ENCODE results near the gene HAUS3. TPM values are rescaled to one million over a fixed set of nuclear protein-coding genes. Genes with fewer than 3 reads are reported as not detected.

Gene HAUS3
- total RNA-seq, 1 experiment from 2014 or later: 11.2 TPM

- ATAC-seq: no peak
- ChIA-PET POLR2A (no interaction called here), CTCF (no interaction called here)
- intact Hi-C loops (cut with micrococcal nuclease; ENCODE audit: unreplicated experiment) (no loop called here), in situ Hi-C loops (cut with HindIII; ENCODE audit: low pct_unique_long_range_greater_than_20kb, low sequenced_read_pairs) (no loop called here)
- Histone ChIP-seq H3K27ac (ENCODE audit: low read length) (no peak overlapping the region), H3K4me1 (ENCODE audit: control insufficient read depth, insufficient read depth, low read length) (no peaks in the 10 kb centered on the region), H3K27me3 (ENCODE audit: control insufficient read depth, insufficient read depth, low read length) (no peaks in the 10 kb centered on the region), H3K4me3 (ENCODE audit: low read depth in 2 of 2, low read length in 2 of 2) (no peak overlapping the region), H3K9me3 (ENCODE audit: control insufficient read depth, insufficient read depth, low read depth, low read length) (no peaks in the 10 kb centered on the region), H3K36me3 (ENCODE audit: control insufficient read depth, insufficient read depth, low read length) (no peaks in the 10 kb centered on the region)
- TF ChIP-seq POLR2AphosphoS5 (IDR thresholded peaks at IDR 0.05; ENCODE audit: low read depth, low read length) (no peak), SIN3A (IDR thresholded peaks at IDR 0.05; ENCODE audit: borderline replicate concordance, insufficient read depth, low read depth, low read length) (no peak), TCF7L2 (IDR thresholded peaks at IDR 0.05; ENCODE audit: low read depth, low read length) (no peak), REST (IDR thresholded peaks at IDR 0.05; ENCODE audit: insufficient read depth in 1 of 2, low read depth in 2 of 2, low read length in 1 of 2) (no peak), CTCF (IDR thresholded peaks at IDR 0.05) (no peak)
- no TSS peak for BruUV-seq (replicated peaks)
- DNase-seq (ENCODE audit: low read depth, low spot score): no peak
Observed at GRCh38 chr4:2281575-2282343, 39.8 kb upstream of the HAUS3 start.

GRCh38 chr4:2280531-2281300 is 38.8 kb upstream of the HAUS3 start:
- Histone ChIP-seq H3K36me3 (ENCODE audit: control insufficient read depth, insufficient read depth, low read length) (no peaks in the 10 kb centered on the region), H3K9me3 (ENCODE audit: control insufficient read depth, insufficient read depth, low read depth, low read length) (no peaks in the 10 kb centered on the region), H3K27ac (ENCODE audit: low read length) (no peak overlapping the region), H3K4me1 (ENCODE audit: control insufficient read depth, insufficient read depth, low read length) (no peaks in the 10 kb centered on the region), H3K4me3 (ENCODE audit: low read depth in 2 of 2, low read length in 2 of 2) (no peak overlapping the region), H3K27me3 (ENCODE audit: control insufficient read depth, insufficient read depth, low read length) (no peaks in the 10 kb centered on the region)
- no TSS peak for BruUV-seq (replicated peaks)
- ChIA-PET POLR2A (no interaction called here), CTCF (no interaction called here)
- DNase-seq (ENCODE audit: low read depth, low spot score) (no peak), ATAC-seq (no peak)
- in situ Hi-C loops (cut with HindIII; ENCODE audit: low pct_unique_long_range_greater_than_20kb, low sequenced_read_pairs): no loop called here
- intact Hi-C loops (cut with micrococcal nuclease; ENCODE audit: unreplicated experiment): no loop called here
- TF ChIP-seq SIN3A (IDR thresholded peaks at IDR 0.05; ENCODE audit: borderline replicate concordance, insufficient read depth, low read depth, low read length): no peak

GRCh38 chr4:2277956-2278355 is 36.0 kb upstream of the HAUS3 start:
- H3K27ac ChIP-seq (ENCODE audit: low read length): no peak overlapping the region
- H3K27me3 ChIP-seq (ENCODE audit: control insufficient read depth, insufficient read depth, low read length): no peaks in the 10 kb centered on the region
- no peak overlapping the region for H3K4me3 ChIP-seq (ENCODE audit: low read depth in 2 of 2, low read length in 2 of 2)
- no peaks in the 10 kb centered on the region for H3K9me3 ChIP-seq (ENCODE audit: control insufficient read depth, insufficient read depth, low read depth, low read length)
- intact Hi-C loops (cut with micrococcal nuclease; ENCODE audit: unreplicated experiment): no loop called here
- ChIA-PET POLR2A (no interaction called here), CTCF (no interaction called here)
- no TSS peak for BruUV-seq (replicated peaks)
- ATAC-seq: no peak
- no peak for DNase-seq (ENCODE audit: low read depth, low spot score)
- in situ Hi-C loops (cut with HindIII; ENCODE audit: low pct_unique_long_range_greater_than_20kb, low sequenced_read_pairs): no loop called here
- no peak for TF ChIP-seq REST (IDR thresholded peaks at IDR 0.05; ENCODE audit: insufficient read depth in 1 of 2, low read depth in 2 of 2, low read length in 1 of 2)
- TF ChIP-seq SIN3A (IDR thresholded peaks at IDR 0.05; ENCODE audit: borderline replicate concordance, insufficient read depth, low read depth, low read length): no peak
- no peak for TF ChIP-seq CTCF (IDR thresholded peaks at IDR 0.05)
- no peak for TF ChIP-seq TCF7L2 (IDR thresholded peaks at IDR 0.05; ENCODE audit: low read depth, low read length)
- no peak for TF ChIP-seq POLR2AphosphoS5 (IDR thresholded peaks at IDR 0.05; ENCODE audit: low read depth, low read length)
- no peaks in the 10 kb centered on the region for H3K36me3 ChIP-seq (ENCODE audit: control insufficient read depth, insufficient read depth, low read length)
- no peaks in the 10 kb centered on the region for H3K4me1 ChIP-seq (ENCODE audit: control insufficient read depth, insufficient read depth, low read length)
